ENCODE data around the gene KRTAP21-3. TPM values are rescaled to one million over a fixed set of nuclear protein-coding genes. Genes with fewer than 3 reads are reported as not detected.

The KRTAP21-3 gene
- total and polyA plus RNA-seq, 2 experiments from 2014 or later = not detected

DNA sequence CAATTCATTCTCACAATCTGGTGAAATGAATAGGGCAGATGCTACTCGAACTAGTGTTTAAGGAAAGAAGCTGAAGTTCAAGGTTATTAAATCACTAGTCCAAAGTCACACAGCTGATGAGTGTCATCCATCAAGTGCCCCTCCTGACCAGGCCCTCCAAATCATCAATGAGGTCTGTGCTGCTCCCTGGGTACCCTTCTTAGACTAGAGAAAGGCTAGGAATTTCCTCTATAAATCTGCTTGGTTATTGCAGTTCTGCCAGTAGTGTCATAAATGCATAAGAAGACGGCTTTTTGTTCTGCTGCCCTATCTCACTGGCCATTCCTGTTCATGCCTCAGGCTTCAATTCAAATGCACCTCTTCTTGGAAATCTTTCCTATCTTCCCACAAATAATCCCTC is 42.2 kb upstream of the KRTAP21-3 start:
- Mint-ChIP-seq H3K36me3 (ENCODE audit: low read depth) (no peaks in the 10 kb centered on the region), H3K9me3 (no peaks in the 10 kb centered on the region)

DNA sequence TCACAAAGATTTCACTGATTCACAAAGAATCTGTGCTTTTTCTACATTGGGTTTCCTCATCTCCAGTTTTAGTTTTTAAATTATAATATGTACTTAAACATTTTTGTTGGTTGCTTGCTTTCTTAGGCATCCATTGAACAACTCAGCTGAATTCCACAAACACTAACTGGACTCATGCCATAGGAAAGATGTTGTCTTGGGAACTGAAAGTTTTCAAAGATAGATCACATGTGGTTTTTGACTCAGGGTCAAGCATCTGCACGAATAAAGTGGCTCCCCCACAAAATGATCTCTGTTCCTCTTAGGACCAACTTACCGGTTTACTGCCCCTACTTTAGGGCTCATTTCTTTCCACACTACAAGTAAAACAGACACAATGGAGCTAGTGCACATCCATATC is 39.7 kb upstream of the KRTAP21-3 start:
- H3K4me3 ChIP-seq = no peak overlapping the region
- no peaks in the 10 kb centered on the region for H3K79me2 ChIP-seq (replicated peaks; ENCODE audit: insufficient read depth)
- Mint-ChIP-seq H3K27ac (no peak overlapping the region), H3K9me3 (no peaks in the 10 kb centered on the region), H3K27me3 (ENCODE audit: insufficient read depth, low read depth, poor library complexity) (peaks cover 1% of the 10 kb centered on the region), H3K4me3 (no peak overlapping the region), H3K4me1 (no peaks in the 10 kb centered on the region), H3K36me3 (ENCODE audit: low read depth) (no peaks in the 10 kb centered on the region)
- H2AFZ ChIP-seq = no peak overlapping the region
- H3K27ac ChIP-seq (ENCODE audit: low read depth) = no peak overlapping the region
- no peaks in the 10 kb centered on the region for H3F3A ChIP-seq (replicated peaks; ENCODE audit: low read depth)
- no peaks in the 10 kb centered on the region for H3K27me3 ChIP-seq (ENCODE audit: insufficient read depth)
- no peaks in the 10 kb centered on the region for H3K36me3 ChIP-seq (ENCODE audit: insufficient read depth)
- ATAC-seq = no peak
- no peak for DNase-seq (ENCODE audit: low spot score)
- H4K20me1 ChIP-seq (replicated peaks; ENCODE audit: insufficient read depth) = no peaks in the 10 kb centered on the region
- TF ChIP-seq POLR2AphosphoS5 (IDR thresholded peaks at IDR 0.05; ENCODE audit: low read depth) = no peak
- TF ChIP-seq, protein P1, sequence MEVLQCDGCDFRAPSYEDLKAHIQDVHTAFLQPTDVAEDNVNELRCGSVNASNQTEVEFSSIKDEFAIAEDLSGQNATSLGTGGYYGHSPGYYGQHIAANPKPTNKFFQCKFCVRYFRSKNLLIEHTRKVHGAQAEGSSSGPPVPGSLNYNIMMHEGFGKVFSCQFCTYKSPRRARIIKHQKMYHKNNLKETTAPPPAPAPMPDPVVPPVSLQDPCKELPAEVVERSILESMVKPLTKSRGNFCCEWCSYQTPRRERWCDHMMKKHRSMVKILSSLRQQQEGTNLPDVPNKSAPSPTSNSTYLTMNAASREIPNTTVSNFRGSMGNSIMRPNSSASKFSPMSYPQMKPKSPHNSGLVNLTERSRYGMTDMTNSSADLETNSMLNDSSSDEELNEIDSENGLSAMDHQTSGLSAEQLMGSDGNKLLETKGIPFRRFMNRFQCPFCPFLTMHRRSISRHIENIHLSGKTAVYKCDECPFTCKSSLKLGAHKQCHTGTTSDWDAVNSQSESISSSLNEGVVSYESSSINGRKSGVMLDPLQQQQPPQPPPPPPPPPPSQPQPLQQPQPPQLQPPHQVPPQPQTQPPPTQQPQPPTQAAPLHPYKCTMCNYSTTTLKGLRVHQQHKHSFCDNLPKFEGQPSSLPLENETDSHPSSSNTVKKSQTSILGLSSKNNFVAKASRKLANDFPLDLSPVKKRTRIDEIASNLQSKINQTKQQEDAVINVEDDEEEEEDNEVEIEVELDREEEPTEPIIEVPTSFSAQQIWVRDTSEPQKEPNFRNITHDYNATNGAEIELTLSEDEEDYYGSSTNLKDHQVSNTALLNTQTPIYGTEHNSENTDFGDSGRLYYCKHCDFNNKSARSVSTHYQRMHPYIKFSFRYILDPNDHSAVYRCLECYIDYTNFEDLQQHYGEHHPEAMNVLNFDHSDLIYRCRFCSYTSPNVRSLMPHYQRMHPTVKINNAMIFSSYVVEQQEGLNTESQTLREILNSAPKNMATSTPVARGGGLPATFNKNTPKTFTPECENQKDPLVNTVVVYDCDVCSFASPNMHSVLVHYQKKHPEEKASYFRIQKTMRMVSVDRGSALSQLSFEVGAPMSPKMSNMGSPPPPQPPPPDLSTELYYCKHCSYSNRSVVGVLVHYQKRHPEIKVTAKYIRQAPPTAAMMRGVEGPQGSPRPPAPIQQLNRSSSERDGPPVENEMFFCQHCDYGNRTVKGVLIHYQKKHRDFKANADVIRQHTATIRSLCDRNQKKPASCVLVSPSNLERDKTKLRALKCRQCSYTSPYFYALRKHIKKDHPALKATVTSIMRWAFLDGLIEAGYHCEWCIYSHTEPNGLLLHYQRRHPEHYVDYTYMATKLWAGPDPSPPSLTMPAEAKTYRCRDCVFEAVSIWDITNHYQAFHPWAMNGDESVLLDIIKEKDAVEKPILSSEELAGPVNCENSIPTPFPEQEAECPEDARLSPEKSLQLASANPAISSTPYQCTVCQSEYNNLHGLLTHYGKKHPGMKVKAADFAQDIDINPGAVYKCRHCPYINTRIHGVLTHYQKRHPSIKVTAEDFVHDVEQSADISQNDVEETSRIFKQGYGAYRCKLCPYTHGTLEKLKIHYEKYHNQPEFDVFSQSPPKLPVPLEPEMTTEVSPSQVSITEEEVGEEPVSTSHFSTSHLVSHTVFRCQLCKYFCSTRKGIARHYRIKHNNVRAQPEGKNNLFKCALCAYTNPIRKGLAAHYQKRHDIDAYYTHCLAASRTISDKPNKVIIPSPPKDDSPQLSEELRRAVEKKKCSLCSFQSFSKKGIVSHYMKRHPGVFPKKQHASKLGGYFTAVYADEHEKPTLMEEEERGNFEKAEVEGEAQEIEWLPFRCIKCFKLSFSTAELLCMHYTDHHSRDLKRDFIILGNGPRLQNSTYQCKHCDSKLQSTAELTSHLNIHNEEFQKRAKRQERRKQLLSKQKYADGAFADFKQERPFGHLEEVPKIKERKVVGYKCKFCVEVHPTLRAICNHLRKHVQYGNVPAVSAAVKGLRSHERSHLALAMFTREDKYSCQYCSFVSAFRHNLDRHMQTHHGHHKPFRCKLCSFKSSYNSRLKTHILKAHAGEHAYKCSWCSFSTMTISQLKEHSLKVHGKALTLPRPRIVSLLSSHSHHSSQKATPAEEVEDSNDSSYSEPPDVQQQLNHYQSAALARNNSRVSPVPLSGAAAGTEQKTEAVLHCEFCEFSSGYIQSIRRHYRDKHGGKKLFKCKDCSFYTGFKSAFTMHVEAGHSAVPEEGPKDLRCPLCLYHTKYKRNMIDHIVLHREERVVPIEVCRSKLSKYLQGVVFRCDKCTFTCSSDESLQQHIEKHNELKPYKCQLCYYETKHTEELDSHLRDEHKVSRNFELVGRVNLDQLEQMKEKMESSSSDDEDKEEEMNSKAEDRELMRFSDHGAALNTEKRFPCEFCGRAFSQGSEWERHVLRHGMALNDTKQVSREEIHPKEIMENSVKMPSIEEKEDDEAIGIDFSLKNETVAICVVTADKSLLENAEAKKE (CRISPR knock-in tag; IDR thresholded peaks at IDR 0.05) = no peak
- TF ChIP-seq ZNF114 (CRISPR knock-in tag; IDR thresholded peaks at IDR 0.05) = no peak
- TF ChIP-seq STAT1 (IDR thresholded peaks at IDR 0.05; ENCODE audit: unreplicated experiment) = no peak
- TF ChIP-seq, protein P2, sequence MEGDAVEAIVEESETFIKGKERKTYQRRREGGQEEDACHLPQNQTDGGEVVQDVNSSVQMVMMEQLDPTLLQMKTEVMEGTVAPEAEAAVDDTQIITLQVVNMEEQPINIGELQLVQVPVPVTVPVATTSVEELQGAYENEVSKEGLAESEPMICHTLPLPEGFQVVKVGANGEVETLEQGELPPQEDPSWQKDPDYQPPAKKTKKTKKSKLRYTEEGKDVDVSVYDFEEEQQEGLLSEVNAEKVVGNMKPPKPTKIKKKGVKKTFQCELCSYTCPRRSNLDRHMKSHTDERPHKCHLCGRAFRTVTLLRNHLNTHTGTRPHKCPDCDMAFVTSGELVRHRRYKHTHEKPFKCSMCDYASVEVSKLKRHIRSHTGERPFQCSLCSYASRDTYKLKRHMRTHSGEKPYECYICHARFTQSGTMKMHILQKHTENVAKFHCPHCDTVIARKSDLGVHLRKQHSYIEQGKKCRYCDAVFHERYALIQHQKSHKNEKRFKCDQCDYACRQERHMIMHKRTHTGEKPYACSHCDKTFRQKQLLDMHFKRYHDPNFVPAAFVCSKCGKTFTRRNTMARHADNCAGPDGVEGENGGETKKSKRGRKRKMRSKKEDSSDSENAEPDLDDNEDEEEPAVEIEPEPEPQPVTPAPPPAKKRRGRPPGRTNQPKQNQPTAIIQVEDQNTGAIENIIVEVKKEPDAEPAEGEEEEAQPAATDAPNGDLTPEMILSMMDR (conservative IDR thresholded peaks at IDR 0.05; ENCODE audit: low read depth in 2 of 2) = no peak
- TF ChIP-seq JUNB (IDR thresholded peaks at IDR 0.05; ENCODE audit: unreplicated experiment) = no peak
- TF ChIP-seq, protein P3, sequence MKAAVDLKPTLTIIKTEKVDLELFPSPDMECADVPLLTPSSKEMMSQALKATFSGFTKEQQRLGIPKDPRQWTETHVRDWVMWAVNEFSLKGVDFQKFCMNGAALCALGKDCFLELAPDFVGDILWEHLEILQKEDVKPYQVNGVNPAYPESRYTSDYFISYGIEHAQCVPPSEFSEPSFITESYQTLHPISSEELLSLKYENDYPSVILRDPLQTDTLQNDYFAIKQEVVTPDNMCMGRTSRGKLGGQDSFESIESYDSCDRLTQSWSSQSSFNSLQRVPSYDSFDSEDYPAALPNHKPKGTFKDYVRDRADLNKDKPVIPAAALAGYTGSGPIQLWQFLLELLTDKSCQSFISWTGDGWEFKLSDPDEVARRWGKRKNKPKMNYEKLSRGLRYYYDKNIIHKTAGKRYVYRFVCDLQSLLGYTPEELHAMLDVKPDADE (IDR thresholded peaks at IDR 0.05) = no peak
- TF ChIP-seq CREB1 (CRISPR knock-in tag; IDR thresholded peaks at IDR 0.05; ENCODE audit: low read depth) = no peak
- TF ChIP-seq, protein P4, sequence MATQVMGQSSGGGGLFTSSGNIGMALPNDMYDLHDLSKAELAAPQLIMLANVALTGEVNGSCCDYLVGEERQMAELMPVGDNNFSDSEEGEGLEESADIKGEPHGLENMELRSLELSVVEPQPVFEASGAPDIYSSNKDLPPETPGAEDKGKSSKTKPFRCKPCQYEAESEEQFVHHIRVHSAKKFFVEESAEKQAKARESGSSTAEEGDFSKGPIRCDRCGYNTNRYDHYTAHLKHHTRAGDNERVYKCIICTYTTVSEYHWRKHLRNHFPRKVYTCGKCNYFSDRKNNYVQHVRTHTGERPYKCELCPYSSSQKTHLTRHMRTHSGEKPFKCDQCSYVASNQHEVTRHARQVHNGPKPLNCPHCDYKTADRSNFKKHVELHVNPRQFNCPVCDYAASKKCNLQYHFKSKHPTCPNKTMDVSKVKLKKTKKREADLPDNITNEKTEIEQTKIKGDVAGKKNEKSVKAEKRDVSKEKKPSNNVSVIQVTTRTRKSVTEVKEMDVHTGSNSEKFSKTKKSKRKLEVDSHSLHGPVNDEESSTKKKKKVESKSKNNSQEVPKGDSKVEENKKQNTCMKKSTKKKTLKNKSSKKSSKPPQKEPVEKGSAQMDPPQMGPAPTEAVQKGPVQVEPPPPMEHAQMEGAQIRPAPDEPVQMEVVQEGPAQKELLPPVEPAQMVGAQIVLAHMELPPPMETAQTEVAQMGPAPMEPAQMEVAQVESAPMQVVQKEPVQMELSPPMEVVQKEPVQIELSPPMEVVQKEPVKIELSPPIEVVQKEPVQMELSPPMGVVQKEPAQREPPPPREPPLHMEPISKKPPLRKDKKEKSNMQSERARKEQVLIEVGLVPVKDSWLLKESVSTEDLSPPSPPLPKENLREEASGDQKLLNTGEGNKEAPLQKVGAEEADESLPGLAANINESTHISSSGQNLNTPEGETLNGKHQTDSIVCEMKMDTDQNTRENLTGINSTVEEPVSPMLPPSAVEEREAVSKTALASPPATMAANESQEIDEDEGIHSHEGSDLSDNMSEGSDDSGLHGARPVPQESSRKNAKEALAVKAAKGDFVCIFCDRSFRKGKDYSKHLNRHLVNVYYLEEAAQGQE (IDR thresholded peaks at IDR 0.05; ENCODE audit: unreplicated experiment) = no peak
- TF ChIP-seq ZNF331 (CRISPR knock-in tag; IDR thresholded peaks at IDR 0.05; ENCODE audit: low read depth) = no peak
- H3K4me2 ChIP-seq = no peak overlapping the region
- H3K4me1 ChIP-seq (ENCODE audit: insufficient read depth) = no peaks in the 10 kb centered on the region
- H3K9me2 ChIP-seq (ENCODE audit: insufficient read depth) = no peaks in the 10 kb centered on the region; the same call in 1 of the 2 replicates

More for the DNA sequence above, 42.2 kb upstream of the KRTAP21-3 start:
- no peak overlapping the region for H3K4me2 ChIP-seq
- no peak overlapping the region for H3K27ac ChIP-seq (ENCODE audit: low read depth)
- H3K79me2 ChIP-seq (replicated peaks; ENCODE audit: insufficient read depth) = no peaks in the 10 kb centered on the region
- H3K4me3 Mint-ChIP-seq = no peak overlapping the region
- no peaks in the 10 kb centered on the region for H3K27me3 ChIP-seq (ENCODE audit: insufficient read depth)
- H2AFZ ChIP-seq = no peak overlapping the region
- DNase-seq (ENCODE audit: low spot score) (no peak), ATAC-seq (no peak)
- peaks cover 1% of the 10 kb centered on the region for H3K27me3 Mint-ChIP-seq (ENCODE audit: insufficient read depth, low read depth, poor library complexity)
- no peaks in the 10 kb centered on the region for H3F3A ChIP-seq (replicated peaks; ENCODE audit: low read depth)
- H3K4me1 Mint-ChIP-seq = no peaks in the 10 kb centered on the region
- no peak overlapping the region for H3K4me3 ChIP-seq
- TF ChIP-seq EZH2phosphoT487 (IDR thresholded peaks at IDR 0.05; ENCODE audit: unreplicated experiment) (no peak), STAT1 (IDR thresholded peaks at IDR 0.05; ENCODE audit: unreplicated experiment) (no peak)
- H4K20me1 ChIP-seq (replicated peaks; ENCODE audit: insufficient read depth) = no peaks in the 10 kb centered on the region
- H3K9me2 ChIP-seq (ENCODE audit: insufficient read depth) = no peaks in the 10 kb centered on the region
- H3K36me3 ChIP-seq (ENCODE audit: insufficient read depth) = no peaks in the 10 kb centered on the region
- no peak overlapping the region for H3K27ac Mint-ChIP-seq
- no peaks in the 10 kb centered on the region for H3K4me1 ChIP-seq (ENCODE audit: insufficient read depth)
